ENCODE results near the gene GATAD2A. TPM values are rescaled to one million over a fixed set of nuclear protein-coding genes. Genes with fewer than 3 reads are reported as not detected.
A peak's percentile ranks its signal among the peaks of the same experiment; 100 is the strongest.

The GATAD2A gene
- total and polyA plus RNA-seq, 2 of the 13 experiments (the other 11 are each of a cell fraction or from before 2014, with no cell fraction given) = 16.8 to 28.6 TPM

GRCh38 chr19:19461671-19462622 is 56.5 kb downstream of the GATAD2A start (continued):
- no peak for TF ChIP-seq PRDM10 (CRISPR knock-in tag; IDR thresholded peaks at IDR 0.05; ENCODE audit: low read depth)
- TF ChIP-seq JUN (CRISPR knock-in tag; IDR thresholded peaks at IDR 0.05) = no peak
- no peak for TF ChIP-seq NFE2L2 (IDR thresholded peaks at IDR 0.05; ENCODE audit: low read length)
- no peak for TF ChIP-seq ZFAT (CRISPR knock-in tag; conservative IDR thresholded peaks at IDR 0.05)
- no peak for TF ChIP-seq SOX6 (IDR thresholded peaks at IDR 0.05)
- TF ChIP-seq SOX6 (CRISPR knock-in tag; IDR thresholded peaks at IDR 0.05) = peak; percentile 10; the same call in 1 of the 2 replicates
- no peak for TF ChIP-seq JARID2 (CRISPR knock-in tag; IDR thresholded peaks at IDR 0.05; ENCODE audit: insufficient replicate concordance)
- no peak for TF ChIP-seq SALL2 (CRISPR knock-in tag; IDR thresholded peaks at IDR 0.05)
- no peak for TF ChIP-seq ZNF431 (CRISPR knock-in tag; IDR thresholded peaks at IDR 0.05; ENCODE audit: borderline replicate concordance, low read depth)
- TF ChIP-seq RFX5 (IDR thresholded peaks at IDR 0.05; ENCODE audit: low read depth, low read length) = no peak
- no peak for TF ChIP-seq ZNF567 (CRISPR knock-in tag; IDR thresholded peaks at IDR 0.05; ENCODE audit: borderline replicate concordance)
- no peak for TF ChIP-seq JDP2 (CRISPR knock-in tag; IDR thresholded peaks at IDR 0.05; ENCODE audit: borderline replicate concordance)
- no peak for TF ChIP-seq NFIB (CRISPR knock-in tag; IDR thresholded peaks at IDR 0.05; ENCODE audit: borderline replicate concordance)
- TF ChIP-seq EP300 (IDR thresholded peaks at IDR 0.05; ENCODE audit: low read depth in 2 of 2, low read length in 2 of 2) = peak in 1 of 2 experiments; percentile 20; a peak in 1 of 4 replicates
- no peak for TF ChIP-seq EP300 (CRISPR knock-in tag; IDR thresholded peaks at IDR 0.05; ENCODE audit: borderline replicate concordance)
- no peak for TF ChIP-seq ZNF367 (CRISPR knock-in tag; IDR thresholded peaks at IDR 0.05; ENCODE audit: borderline replicate concordance)
- no peak for TF ChIP-seq ZNF30 (CRISPR knock-in tag; IDR thresholded peaks at IDR 0.05)
- no peak for TF ChIP-seq ZNF598 (CRISPR knock-in tag; IDR thresholded peaks at IDR 0.05; ENCODE audit: borderline replicate concordance)
- 0 out of 2 replicates have a peak, but pooled peaks have one; percentile 41 for TF ChIP-seq ZNF331 (CRISPR knock-in tag; IDR thresholded peaks at IDR 0.05)
- TF ChIP-seq PRPF4 (IDR thresholded peaks at IDR 0.05; ENCODE audit: low read depth, low read length, poor library complexity, severe bottlenecking) = no peak
- TF ChIP-seq KMT2B (CRISPR knock-in tag; IDR thresholded peaks at IDR 0.05) = no peak
- TF ChIP-seq SRSF4 (IDR thresholded peaks at IDR 0.05; ENCODE audit: low read depth, low read length, poor library complexity, severe bottlenecking) = no peak
- TF ChIP-seq, protein P1, sequence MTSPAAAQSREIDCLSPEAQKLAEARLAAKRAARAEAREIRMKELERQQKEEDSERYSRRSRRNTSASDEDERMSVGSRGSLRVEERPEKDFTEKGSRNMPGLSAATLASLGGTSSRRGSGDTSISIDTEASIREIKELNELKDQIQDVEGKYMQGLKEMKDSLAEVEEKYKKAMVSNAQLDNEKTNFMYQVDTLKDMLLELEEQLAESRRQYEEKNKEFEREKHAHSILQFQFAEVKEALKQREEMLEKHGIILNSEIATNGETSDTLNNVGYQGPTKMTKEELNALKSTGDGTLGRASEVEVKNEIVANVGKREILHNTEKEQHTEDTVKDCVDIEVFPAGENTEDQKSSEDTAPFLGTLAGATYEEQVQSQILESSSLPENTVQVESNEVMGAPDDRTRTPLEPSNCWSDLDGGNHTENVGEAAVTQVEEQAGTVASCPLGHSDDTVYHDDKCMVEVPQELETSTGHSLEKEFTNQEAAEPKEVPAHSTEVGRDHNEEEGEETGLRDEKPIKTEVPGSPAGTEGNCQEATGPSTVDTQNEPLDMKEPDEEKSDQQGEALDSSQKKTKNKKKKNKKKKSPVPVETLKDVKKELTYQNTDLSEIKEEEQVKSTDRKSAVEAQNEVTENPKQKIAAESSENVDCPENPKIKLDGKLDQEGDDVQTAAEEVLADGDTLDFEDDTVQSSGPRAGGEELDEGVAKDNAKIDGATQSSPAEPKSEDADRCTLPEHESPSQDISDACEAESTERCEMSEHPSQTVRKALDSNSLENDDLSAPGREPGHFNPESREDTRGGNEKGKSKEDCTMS (CRISPR knock-in tag; conservative IDR thresholded peaks at IDR 0.05) = no peak
- peak; percentile 94 for TF ChIP-seq ZNF629 (CRISPR knock-in tag; conservative IDR thresholded peaks at IDR 0.05)
- 0 out of 2 replicates have a peak, but pooled peaks have one; percentile 25 for TF ChIP-seq ZNF768 (CRISPR knock-in tag; IDR thresholded peaks at IDR 0.05)
